Astrocyte (in vitro differentiated cells and primary cell): ENCODE data around the gene TMTC1.

Experiments used
- CTCF ChIP-seq: IDR thresholded peaks from 2 replicates; pipeline ENCODE4 v1.5.1; 2011; ENCODE audit warnings: low read depth, mild to moderate bottlenecking, inconsistent platforms, low read length, moderate library complexity; ENCODE audit not compliant: insufficient read depth
- EZH2 ChIP-seq: IDR thresholded peaks from 2 replicates; pipeline ENCODE4 v1.6.1; 2012; ENCODE audit warnings: mild to moderate bottlenecking, low read length, inconsistent platforms; ENCODE audit not compliant: insufficient read depth

- TF ChIP-seq CTCF (no peak), EZH2 (no peak)
Observed at GRCh38 chr12:29726741-29727348, 56.9 kb downstream of the TMTC1 start.
